Activated CD4-positive, alpha-beta T cell treated with anti-CD3 and anti-CD28 coated beads, Interleukin-2, amount 50 U/mL, for 24 hours (primary cell): Measurements from ENCODE around the gene GPR42.
"Not testable (repeated sequence)": the region's sequence is repeated elsewhere in the genome, so short reads cannot be mapped to it uniquely, and the experiment has no call there.

Experiments used
- DNase-seq, 2 donors: peaks; one replicate each; pipeline ENCODE4 v3.0.0-alpha.2; 2020; ENCODE audit warnings: low read depth in 1 of 2, low spot score in 1 of 2

The GPR42 gene

DNA sequence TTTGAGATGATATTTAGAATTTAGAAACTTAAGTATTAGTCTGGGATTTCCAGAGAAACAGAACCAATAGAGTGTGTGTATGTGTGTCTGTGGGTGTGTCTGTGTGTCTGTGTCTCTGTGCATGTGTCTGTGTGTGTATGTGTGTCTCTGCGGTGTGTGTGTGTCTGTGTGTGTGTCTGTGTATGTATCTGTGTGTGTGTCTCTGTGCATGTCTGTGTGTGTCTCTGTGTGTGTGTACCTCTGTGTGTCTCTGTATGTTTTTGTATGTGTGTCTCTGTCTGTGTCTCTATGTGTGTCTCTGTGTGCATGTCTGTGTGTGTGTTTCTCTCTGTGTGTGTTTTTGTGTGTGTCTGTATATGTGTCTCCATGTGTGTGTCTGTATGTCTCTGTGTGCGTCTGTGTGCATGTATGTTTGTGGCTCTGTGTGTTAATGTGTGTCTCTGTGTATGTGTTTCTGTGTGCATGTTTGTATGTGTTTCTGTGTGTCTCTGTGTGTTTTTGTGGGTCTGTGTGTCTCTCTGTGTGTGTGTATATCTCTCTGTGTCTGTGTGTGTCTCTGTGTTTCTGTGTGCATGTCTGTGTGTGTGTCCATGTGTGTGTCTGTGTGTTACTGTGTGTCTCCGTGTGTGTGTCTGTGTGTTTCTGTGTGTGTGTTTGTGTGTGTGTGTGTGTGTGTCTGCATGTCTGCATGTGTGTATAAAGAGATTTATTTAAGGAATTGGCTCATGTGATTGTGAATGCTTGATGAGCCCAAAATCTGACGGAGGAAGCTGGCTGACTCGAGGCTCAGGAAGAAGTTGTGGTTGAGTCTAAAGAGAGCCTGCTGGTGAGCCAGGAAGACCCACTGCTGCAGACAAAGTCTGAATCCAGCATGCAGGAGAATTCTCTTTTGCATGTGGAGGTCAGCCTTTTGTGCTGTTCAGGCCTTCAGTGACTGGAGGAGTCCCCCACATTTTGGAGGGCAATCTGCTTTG is 22.2 kb downstream of the GPR42 start:
- no peak for DNase-seq

DNA sequence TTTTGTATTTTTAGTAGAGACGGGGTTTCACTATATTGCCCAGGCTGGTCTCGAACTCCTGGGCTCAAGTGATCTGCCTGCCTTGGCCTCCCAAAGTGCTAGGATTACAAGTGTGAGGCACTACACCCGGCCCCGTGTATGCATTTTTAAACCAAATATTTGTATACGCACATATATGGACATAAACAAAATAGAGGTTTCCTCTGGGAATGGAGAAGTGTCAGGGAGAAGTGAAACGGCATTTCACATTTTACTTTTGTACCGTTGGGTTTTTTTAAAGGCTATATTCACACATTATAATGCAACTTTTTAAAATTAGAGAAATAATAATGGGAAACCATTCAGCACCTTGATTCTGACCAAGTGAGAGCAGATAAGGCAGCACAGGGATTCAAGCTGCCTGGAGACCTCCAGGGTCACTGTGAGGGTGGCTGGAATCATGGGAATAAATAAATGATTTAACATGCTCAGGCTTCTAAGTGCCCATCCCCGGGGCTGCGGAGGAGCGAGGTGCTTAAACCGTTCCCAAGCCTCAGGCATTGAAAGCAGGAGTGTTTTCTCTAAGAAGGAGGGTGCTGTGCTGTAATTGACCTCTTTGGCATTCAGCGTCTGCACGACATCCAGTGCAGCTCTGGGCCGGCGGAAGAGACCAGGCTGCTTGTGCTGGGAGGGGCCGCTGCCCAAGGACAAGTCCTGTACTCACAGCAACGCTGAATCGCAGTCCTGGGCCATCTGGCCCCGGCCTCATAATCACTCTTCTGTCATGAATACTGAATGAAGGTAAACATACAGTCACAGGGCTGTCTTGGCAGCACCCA is 24.7 kb downstream of the GPR42 start:
- no peak for DNase-seq

DNA sequence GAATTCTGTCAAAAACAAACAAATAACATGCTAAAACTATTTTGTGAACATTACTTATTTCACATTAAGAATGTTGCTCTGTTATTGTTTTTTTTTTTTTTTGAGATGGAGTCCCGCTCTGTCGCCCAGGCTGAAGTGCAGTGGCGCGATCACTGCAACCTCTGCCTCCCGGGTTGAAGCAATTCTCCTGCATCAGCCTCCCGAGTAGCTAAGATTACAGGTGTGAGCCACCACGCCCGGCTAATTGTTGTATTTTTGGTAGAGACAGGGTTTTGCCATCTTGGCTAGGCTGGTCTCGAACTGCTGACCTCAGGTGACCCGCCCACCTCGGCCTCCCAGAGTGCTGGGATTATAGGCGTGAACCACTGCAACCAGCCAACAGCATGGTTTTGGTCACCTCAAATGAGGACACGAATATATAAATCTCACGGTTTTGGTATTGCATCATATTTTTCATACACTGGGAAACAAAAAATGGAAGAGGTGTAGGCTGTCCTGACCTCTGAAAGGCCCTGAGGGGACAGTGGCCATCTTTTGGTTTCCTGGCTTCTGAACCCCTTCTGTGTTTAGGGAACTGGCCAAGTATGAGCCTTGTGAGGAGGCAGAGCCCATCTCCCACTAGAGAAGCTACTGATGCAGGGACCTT is 25.5 kb downstream of the GPR42 start:
- DNase-seq: no peak

DNA sequence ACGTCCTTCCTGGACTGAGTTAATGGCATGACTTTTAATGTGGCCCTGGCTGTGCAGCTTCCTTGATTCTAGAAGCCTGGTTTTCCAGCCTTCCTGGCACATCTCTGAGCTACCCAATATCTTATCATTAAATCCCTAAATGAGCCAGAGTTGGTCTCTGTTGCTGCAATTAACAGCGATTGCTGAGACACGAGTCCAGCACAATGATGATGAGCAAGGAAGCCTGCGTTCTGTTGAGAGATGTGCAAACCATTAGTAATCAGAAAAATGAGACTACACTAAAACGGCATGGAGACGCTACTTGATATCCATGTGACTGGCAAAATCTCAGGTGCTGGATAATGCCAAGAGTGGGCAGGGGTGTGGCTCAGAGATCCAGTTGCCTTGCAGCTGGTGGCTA is 26.2 kb downstream of the GPR42 start:
- no peak for DNase-seq

DNA sequence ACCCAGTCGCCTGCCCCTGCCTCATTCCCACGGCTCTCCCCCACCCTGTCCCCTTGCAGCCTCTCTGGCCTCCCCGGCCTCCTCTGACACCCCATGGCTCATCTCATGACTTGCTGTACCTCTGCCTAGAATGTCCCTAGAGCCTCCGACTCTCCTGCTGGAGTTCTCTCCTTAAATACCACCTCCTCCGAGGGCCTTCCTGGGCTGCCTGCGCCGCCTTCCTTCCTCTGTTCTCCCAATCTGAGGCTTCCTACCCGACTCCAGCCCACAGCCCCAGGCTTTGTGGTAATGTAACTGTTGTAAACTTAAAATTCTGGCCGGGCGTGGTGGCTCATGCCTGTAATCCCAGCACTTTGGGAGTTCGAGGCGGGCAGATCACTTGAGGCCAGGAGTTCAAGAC is 27.7 kb downstream of the GPR42 start:
- DNase-seq: no peak

DNA sequence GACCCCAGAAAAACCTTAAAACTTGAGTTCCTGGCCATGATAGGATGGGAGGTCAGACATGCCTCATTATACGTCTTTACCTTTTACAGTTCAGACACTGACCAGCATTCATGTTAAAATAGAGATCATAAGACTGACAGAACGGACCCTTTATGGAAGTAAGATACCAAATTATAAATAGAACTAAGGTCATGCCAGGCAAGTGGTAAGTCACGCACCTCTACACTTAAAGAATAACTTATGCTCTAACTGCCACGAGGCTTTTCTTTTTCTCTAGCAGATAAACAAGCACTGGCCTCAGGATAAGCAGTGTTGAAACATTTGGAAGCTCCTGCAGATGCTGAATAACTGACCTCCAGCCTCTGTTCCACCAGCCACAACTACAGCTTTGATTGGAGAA is 28.4 kb downstream of the GPR42 start:
- DNase-seq: no peak

DNA sequence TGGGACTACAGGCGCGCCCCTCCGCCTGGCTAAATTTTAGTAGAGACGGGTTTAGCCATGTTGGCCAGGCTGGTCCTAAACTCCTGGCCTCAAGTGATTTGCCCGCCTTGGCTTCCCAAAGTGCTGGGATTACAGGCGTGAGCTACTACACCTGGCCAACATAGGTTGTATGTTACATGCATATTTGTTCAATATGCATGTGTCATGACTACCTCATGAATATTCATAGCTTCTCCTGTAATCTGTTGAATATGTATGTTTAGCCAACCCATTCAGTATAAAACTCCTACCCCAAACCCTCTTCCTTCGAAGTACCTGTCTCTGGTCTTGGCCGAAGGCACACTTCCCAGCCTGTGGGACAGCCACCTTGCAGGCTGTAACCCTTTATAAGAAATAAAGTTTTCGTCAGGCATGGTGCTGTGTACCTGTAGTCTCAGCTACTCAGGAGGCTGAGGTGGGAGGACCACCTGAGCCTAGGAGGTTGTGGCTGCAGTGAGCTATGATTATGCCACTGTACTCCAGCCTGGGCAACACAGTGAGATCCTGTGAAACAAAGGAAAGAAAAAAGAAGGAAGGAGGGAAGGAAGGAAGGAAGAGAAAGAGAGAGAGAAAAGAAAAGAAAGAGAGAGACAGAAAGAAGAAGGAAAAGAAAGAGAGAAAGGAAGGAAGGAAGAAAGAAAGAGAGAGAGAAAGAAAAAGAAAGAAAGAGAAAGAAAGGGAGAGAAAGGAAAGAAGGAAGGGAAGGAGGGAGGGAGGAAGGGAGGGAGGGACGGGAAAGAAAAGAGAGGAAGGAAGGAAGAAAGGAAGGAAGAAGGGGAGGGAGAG is 29.3 kb downstream of the GPR42 start:
- DNase-seq: no peak

DNA sequence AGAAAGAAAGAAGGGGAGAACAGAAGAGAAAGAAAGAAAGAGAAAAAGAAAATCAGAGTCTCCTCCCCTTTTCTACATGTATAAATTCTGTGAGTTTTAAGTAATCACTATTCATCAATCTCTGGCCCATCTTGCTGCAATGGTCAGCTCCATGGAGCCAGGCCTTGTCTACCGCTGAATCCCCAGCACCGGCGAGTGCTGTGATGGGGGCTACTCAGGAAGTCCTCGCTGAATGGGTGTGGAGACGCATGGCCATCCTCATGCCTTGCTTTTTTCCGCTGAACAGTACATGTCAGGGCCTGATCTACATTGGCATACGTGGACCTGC is 29.9 kb downstream of the GPR42 start:
- no peak for DNase-seq

DNA sequence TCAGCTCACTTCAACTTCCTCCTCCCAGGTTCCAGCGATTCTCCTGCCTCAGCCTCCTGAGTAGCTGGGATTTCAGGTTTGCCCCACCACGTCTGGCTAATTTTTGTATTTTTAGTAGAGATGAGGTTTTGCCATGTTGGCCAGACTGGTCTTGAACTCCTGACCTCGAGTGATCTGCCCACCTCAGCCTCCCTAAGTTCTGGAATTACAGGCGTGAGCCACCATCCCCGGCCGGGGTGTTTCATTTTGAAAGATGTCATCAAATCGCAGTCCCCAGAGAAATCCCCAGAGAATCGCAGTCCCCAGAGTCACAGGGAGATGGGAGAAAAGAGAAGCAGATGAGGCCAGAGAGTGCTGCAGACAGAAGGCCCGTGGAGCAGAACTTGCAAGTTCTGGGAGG is 30.5 kb downstream of the GPR42 start:
- not testable (repeated sequence) for DNase-seq

DNA sequence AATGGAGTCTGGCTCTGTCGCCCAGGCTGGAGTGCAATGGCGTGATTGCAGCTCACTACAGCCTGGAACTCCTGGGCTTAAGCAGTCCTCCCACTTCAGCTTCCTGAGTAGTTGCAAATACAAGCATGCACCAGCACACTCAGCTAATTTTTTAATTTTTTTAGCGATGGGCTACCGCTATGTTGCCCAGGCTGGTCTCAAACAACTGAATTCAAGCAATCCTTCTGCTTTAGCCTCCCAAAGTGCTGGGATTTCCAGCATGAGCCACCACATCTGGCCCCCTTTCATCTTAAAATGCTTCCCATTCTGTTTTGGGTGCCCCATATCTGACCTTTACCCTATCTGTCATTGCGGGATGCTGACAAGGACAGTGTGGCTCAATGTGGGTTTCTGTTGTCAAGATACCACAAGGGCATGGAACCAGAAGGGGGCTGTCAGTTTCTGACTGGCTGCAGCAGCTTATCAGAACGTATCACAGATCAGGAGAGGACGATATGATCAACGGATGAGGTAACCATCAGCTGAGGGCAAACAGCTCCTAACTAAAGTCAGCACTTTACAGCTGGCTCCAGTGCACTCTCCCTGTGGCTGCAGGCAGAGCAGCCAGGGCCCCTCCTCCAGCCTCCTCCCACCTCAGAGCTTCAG is 32.4 kb downstream of the GPR42 start:
- DNase-seq: no peak

DNA sequence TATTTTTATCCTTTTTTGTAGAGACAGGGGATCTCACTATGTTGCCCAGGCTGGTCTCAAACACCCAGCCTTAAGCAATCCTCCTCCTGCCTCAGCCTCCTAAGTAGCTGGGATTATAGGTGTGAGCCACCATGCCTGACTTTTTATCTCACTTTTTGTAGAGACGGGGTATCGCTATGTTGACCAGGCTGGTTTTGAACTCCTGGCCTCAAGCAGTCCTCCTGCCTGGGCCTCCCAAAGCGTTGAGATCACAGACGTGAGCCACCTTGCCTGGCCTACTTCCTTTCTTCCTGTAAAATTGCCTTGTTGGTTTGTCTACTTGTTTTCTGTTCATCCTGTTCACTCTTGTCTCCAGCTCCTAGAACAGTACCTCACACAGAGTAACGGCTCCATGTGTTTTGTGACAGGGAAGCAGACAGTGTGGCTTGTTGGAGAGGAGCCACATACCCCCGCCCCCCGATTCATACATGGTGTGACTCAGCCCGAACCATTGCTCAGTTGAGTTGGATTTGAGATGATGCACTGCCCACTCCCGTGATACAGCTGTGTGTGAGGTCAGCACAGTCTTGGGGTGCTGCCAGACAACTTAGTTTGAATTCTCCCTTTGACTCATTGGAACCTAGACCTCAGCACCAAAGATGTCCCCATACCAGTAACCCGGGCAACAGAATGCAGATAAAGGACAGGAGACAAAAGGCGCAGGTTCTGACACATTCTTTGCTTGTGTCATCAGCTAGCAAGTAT is 34.2 kb downstream of the GPR42 start:
- DNase-seq: peak in 1 of 2 donors; percentile 3

DNA sequence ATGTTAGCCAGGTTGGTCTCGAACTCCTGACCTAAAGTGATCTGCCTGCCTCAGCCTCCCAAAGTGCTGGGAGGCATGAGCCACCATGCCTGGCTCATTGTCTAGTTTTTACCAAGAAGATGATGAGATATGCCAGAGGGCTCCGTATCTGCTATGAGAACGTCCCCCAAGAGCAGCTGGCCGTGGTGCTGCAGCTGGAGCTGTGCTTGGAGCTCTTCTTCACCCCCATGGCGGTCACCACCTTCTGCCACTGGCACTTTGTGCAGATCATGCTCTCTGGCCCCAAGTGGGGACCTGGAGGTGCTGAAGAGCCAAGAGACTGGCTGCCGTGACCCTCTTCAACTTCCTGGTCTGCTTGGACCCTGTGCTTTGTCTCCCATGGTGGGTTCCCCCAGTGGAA is 36.8 kb downstream of the GPR42 start:
- DNase-seq: no peak

DNA sequence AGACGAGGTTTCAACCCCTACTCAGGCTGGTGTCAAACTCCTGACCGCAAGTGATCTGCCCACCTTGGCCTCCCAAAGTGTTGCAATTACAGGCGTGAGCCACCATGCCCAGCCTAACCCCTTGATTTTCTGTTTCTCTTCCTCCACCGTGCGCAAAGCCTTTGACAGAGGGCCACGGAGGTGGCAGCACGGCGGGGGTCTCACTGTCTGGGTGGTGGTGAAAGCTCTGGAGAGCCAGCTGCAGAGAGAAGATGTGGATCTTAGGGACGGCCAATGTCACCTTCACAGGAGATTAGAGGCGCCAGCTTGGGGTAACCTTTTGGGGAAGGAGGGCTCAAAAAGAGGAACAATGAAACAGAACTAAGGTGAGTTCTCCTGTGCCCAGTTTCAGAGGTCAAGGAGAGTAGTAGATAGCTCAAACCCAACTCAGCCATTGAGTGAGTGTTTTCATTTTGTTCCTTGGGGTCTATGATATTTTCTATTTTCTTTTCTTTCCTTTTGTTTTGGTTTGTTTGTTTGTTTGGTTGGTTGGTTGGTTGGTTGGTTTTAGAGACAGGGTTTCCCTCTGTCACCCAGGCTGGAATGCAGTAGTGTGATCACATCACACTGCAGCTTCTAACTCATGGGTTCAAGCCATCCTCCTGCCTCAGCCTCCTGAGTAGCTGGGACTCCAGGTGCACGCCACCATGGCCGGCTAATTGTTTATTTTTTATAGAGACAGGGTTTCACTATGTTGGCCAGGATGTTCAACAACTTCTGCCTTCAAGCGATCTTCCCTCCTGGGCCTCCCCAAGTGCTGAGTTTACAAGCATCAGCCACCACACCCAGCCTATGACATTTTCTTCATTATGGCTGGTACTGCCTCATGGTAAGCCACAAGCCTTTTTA is 37.7 kb downstream of the GPR42 start:
- no peak for DNase-seq

DNA sequence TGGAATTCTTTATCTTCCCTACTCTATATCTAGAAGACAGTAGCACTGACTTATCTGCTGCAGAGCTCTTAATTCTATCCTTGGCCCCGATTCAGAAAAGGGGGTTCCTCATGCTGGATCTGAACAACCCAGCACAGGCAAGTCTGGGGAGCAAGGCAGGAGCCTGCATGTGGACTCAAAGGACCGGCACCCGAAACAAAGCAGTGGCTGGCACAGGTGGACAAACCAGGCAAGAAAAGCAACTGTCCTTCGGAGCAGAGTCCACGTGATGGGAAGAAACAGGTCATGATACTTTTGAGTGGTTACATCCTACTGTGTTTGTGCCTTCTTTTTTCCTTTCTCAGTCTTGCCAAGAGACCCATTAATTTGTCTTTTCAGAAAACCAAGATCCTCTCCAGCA is 38.3 kb downstream of the GPR42 start:
- no peak for DNase-seq

DNA sequence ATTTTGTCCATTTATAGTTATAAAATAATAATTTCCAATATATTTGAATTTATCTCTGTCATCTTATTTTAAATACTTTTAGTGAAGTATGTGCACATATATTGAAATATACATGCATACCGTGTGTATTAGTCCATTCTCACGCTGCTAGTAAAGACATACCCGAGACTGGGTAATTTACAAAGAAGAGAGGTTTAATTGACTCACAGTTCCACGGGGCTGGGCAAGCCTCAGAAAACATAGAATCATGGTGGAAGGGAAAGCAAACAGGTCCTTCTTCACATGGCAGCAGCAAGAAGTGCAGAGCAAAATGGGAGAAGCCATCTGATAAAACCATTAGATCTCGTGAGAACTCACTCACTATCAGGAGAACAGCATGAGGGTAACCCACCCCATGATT is 39.6 kb downstream of the GPR42 start:
- no peak for DNase-seq

DNA sequence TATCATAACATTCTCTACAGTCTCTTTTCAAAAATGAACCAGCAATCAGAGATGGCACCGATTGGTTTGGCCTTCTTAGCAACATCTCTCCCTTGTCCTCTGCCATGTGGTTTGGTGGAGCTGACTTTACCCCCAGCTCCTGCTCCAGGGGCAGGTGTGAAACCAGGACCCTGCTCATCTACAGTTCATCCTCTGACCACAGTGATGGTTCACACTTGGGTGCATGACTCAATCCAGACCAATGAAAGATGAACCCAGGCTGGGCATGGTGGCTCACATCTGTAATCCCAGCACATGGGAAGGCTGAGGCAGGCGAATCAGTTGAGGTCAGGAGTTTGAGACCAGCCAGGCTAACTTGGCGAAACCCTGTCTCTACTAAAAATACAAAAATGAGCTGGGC is 43.6 kb downstream of the GPR42 start:
- DNase-seq: no peak

DNA sequence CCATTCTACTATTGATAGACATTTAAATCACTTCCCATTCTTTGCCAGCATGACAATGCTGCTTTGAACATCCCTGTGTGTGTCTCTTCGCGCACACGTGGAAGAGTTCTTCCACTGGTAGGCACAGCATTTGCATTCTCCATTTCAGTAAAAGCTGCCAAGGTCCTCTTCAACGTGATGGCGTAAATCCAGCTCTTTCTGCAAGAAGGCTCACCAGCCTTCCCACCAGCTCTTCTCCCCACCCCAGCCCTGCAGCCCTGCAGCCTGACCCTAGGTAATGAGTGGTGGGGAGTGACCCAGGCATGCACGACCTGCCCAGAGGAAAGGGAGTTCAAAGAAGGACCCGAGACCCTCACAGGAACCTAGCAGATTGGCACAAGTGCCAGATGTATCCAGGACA is 45.5 kb downstream of the GPR42 start:
- DNase-seq: no peak

DNA sequence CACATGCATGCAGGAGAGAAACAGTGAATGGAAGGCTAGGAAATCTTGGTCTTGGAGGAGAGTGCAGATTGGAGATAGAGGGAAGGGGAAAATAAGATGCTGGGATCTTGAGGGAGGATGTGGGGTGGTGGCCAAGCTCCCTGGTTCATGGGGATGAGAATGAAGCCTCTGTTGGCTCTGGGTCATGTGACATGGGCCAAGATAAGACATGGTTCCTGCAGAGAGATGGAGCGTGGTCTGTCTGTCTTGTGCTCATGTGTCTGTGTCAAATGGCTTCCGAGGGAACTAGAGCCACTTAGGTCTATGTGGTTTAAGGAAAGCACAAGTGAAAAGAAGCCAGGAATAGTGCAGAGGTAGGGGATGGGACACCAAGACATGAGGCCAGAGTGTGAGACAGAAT is 46.4 kb downstream of the GPR42 start:
- DNase-seq: no peak
